ENCODE results near the gene CGB2. TPM values are rescaled to one million over a fixed set of nuclear protein-coding genes. Genes with fewer than 3 reads are reported as not detected.

Gene CGB2
- total and polyA plus RNA-seq, 2 of the 13 experiments (the other 11 are each of a cell fraction or from before 2014, with no cell fraction given): not detected

GRCh38 chr19:48994035-48994386, 37.7 kb upstream of the CGB2 start (continued):
- no peak for TF ChIP-seq PATZ1 (CRISPR knock-in tag; IDR thresholded peaks at IDR 0.05)
- 0 out of 2 replicates have a peak, but pooled peaks have one; percentile 63 for TF ChIP-seq ZNF572 (CRISPR knock-in tag; IDR thresholded peaks at IDR 0.05)
- no peak for TF ChIP-seq MAZ (IDR thresholded peaks at IDR 0.05; ENCODE audit: borderline replicate concordance, low read depth, low read length)
- 0 out of 2 replicates have a peak, but pooled peaks have one; percentile 7 for TF ChIP-seq MAZ (CRISPR knock-in tag; IDR thresholded peaks at IDR 0.05; ENCODE audit: low read depth)
- TF ChIP-seq TBL1XR1 (IDR thresholded peaks at IDR 0.05; ENCODE audit: borderline replicate concordance, low read length, partially characterized antibody): no peak
- TF ChIP-seq ZBTB4 (CRISPR knock-in tag; IDR thresholded peaks at IDR 0.05; ENCODE audit: borderline replicate concordance): no peak
- peak; percentile 79 for TF ChIP-seq KDM5A (IDR thresholded peaks at IDR 0.05; ENCODE audit: borderline replicate concordance, low read length)

DNA sequence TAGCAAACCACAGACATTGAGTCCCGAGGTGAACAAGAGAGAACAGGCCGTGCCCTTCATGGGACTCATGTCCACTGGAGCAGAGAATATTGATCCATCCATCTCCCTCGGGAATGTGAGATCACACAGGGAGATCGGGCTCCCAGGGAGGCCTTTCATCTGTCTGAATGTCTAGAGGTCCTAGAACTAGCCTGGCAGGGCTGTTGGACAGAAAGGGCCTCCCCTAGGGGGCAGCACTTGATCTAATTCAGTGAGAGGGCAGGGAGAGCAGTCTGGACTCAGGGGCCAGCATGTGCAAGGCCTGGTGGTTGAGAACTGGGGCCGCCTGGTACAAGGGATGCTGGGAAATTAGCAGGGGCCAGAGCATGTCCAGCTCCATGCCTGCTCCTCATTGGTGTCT, 33.7 kb upstream of the CGB2 start:
- DNase-seq (ENCODE audit: low spot score): peak; percentile 73
- no TSS peak for BruUV-seq (replicated peaks)
- intact Hi-C loops (cut with micrococcal nuclease; ENCODE audit: unreplicated experiment): no loop called here
- POLR2A ChIA-PET: interaction anchor here (0.6 kb wide), 1 partner anchor 10 kb away, joined by 3 read pairs; no protein-coding TSS in a partner anchor
- Histone ChIP-seq H3K27ac (ENCODE audit: extremely low read length, insufficient read depth, low read length) (no peak overlapping the region), H4K20me1 (ENCODE audit: insufficient read depth, low read length) (no peaks in the 10 kb centered on the region), H3K9me3 (ENCODE audit: low read length) (no peaks in the 10 kb centered on the region), H3K79me2 (ENCODE audit: insufficient read depth, low read length) (peaks cover 32% of the 10 kb centered on the region), H3K4me1 (ENCODE audit: insufficient read depth, low read length) (peaks cover 18% of the 10 kb centered on the region), H3K27me3 (ENCODE audit: control insufficient read depth in 1 of 2, insufficient read depth in 2 of 2, low read length in 2 of 2) (no peaks in the 10 kb centered on the region; a peak in 1 of 5 replicates), H3K4me2 (ENCODE audit: low read depth, low read length) (peak overlapping the region; percentile 33; the same call in 1 of the 2 replicates), H3K36me3 (replicated peaks in 1 of 2; ENCODE audit: control insufficient read depth in 1 of 2, insufficient read depth in 2 of 2, low read length in 2 of 2) (peaks cover 3 to 14% of the 10 kb centered on the region in 2 experiments; a peak in 3 of 5 replicates), H3K4me3 (replicated peaks in 1 of 3; ENCODE audit: insufficient read depth in 1 of 3, low read depth in 2 of 3, low read length in 3 of 3) (no peak overlapping the region), H3K9ac (ENCODE audit: insufficient read depth, low read depth, low read length) (no peak overlapping the region), H2AFZ (ENCODE audit: low read length) (no peak overlapping the region)
- 50% methylated on average over 4 of the region's 5 CpGs for WGBS (ENCODE audit: low lambda C conversion rate)
- ATAC-seq: peak; percentile 57
- FAIRE-seq: no peak
- CTCF ChIA-PET (ENCODE audit: low intra/inter-chr PET ratio, low total read pairs): no interaction called here
- in situ Hi-C loops (cut with HindIII; ENCODE audit: extremely low pct_ligation_motif_present, low pct_unique_long_range_greater_than_20kb): no loop called here
- TF ChIP-seq ZNF343 (CRISPR knock-in tag; IDR thresholded peaks at IDR 0.05) (no peak), ZNF136 (CRISPR knock-in tag; IDR thresholded peaks at IDR 0.05; ENCODE audit: low read depth) (no peak), JARID2 (CRISPR knock-in tag; IDR thresholded peaks at IDR 0.05; ENCODE audit: insufficient replicate concordance) (no peak), CBX5 (CRISPR knock-in tag; IDR thresholded peaks at IDR 0.05; ENCODE audit: borderline replicate concordance) (0 out of 2 replicates have a peak, but pooled peaks have one; percentile 30), FOXA1 (IDR thresholded peaks at IDR 0.05) (no peak), FOXA1 (CRISPR knock-in tag; IDR thresholded peaks at IDR 0.05) (no peak), GPN1 (CRISPR knock-in tag; IDR thresholded peaks at IDR 0.05; ENCODE audit: borderline replicate concordance) (no peak)
- TF ChIP-seq, protein P1, sequence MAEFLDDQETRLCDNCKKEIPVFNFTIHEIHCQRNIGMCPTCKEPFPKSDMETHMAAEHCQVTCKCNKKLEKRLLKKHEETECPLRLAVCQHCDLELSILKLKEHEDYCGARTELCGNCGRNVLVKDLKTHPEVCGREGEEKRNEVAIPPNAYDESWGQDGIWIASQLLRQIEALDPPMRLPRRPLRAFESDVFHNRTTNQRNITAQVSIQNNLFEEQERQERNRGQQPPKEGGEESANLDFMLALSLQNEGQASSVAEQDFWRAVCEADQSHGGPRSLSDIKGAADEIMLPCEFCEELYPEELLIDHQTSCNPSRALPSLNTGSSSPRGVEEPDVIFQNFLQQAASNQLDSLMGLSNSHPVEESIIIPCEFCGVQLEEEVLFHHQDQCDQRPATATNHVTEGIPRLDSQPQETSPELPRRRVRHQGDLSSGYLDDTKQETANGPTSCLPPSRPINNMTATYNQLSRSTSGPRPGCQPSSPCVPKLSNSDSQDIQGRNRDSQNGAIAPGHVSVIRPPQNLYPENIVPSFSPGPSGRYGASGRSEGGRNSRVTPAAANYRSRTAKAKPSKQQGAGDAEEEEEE (CRISPR knock-in tag; IDR thresholded peaks at IDR 0.05; ENCODE audit: borderline replicate concordance): no peak
- TF ChIP-seq, protein P2, sequence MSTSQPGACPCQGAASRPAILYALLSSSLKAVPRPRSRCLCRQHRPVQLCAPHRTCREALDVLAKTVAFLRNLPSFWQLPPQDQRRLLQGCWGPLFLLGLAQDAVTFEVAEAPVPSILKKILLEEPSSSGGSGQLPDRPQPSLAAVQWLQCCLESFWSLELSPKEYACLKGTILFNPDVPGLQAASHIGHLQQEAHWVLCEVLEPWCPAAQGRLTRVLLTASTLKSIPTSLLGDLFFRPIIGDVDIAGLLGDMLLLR (CRISPR knock-in tag; IDR thresholded peaks at IDR 0.05): no peak
